NCI-H1092 treated with DMSO at 0.1 percent for 48 hours (cell line): Measurements from ENCODE around the gene SUPT4H1.

ENCODE experiments used
- DNase-seq: peaks from one replicate; lab custom pipeline; 2025; lab: John Stamatoyannopoulos, UW

The SUPT4H1 gene

DNA sequence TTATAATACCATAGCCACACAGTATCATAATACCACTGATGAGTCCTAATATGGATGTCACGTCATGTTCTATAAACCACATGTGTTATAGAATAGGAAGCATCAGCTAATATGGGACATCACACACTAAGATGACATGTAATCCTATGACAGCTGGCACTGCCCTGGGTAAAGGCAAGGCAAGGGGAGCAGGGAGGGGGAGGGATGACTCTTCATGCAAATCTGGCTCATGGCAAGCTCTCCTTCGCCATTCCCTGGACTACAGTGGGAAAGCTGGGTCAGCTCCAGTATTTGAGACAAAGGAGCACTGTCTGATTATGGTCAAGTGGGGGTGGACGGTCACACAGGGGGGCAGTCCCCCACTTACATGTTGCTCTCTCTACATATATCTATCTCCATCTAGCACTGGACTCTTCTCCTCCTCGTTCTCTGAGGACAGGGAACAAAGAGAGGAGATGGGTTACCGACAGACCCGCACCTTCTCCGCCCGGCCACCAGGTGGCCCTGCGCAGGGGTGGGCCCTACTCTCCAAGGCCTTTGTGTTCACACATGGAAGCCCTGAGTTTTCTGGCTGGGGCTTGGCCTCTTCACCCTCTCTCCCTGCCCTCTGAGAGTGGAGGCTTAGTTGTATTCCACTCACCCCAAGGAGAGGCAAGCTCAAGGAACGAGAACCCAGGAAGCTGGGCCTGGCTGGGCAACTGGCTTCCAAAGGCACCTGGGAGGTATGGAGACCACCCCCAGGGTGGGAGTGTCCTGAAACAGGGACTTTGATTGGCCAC is 47.8 kb downstream of the SUPT4H1 start:
- peak; percentile 9 for DNase-seq

DNA sequence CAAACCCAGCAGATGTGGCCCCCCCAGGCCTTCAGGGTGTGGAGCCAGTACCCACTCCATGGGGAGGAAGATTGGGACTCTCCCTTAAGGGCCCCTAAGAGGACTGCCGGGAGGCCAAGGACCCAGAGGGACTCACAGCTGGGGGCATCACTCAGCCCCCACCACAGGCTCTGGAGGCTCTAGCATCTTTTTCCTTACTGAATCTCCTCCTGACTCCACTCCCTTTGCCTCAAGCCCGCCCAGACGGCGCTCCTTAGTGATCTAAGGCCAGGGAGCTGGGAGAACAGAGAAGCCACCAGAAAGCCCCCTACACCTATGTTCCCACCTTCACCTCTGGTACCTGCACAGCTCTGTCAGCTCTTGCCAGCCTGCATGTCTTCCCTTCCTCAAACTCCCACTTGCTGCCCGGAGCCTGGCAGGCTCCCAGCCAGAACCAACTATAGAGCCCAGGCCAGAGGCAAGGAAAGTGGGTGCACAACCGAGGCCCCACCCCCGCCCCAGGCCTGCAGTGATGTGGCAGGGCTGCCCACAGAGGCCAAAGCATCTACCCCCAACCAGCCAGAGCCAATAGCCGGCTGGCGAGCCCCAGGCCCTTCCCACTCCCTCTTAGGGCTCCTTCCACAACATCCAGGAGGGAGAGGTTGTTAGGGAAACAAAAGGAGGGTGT is 48.9 kb downstream of the SUPT4H1 start:
- no peak for DNase-seq

DNA sequence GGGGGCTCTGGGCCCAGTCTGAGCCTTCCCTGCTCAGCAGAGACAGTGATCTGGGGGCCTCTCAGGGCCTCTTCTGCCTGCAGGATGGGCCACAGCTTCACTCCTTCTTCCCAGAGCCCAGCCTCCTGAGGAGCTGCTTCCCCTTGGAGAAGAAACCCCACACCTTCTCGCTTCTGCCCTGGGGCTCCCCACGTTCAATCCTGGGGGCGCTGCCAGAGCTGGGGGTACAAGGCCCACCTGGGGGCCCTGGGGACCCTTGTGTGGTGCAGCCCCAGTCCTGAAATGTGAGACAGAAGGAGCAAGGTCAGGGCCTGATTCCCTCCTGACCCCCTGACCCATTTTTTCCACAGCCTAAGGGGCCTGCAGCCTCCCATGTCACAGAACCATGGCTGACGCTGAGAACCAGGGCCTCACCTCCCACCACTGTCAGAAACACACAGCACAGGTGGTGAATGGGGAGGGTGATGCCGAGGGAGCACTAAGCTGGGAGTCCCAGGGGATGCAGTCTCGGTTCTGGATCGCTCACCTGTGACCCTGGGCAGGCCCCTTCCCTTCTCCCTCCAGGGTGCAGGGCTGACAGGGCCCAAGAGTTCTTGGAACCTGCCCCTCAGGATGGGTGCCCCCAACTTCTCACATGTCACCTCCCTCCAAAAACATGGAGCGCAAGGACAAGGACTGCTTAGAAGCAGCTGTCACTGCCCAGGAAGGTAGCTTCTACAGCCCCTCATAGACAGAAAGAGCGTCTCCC is 49.7 kb downstream of the SUPT4H1 start:
- no peak for DNase-seq

DNA sequence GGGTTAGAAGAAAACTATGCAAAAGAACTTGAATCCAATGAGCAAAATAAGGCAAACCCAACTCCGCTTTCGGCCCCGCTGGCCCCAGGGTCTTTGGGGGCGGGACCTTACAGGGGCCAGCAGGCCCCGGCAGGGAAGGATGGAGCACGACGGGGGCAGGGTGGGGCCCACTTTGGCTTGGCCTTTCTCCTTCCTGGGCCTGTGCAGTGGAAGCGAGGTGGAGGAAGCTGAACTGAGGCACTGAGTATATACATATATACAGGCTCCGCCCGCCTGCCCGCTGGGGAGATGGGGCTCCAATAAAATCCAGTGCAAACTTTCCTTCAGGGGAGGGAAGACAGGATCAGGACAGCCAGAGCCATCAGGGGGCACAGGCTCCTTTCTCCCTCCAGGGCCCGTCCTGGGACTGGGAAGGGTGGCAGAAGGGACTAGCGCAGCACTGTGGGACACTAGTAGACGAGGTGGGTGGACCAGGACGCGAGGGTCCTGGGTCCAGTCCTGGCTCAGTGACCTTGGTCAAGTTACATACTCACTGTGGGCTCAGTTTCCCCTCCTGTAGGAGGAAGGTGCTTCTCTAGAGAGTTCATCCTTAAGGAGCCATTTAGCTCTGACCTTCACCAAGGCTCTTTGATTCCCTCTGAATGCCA is 50.4 kb downstream of the SUPT4H1 start:
- DNase-seq = no peak

DNA sequence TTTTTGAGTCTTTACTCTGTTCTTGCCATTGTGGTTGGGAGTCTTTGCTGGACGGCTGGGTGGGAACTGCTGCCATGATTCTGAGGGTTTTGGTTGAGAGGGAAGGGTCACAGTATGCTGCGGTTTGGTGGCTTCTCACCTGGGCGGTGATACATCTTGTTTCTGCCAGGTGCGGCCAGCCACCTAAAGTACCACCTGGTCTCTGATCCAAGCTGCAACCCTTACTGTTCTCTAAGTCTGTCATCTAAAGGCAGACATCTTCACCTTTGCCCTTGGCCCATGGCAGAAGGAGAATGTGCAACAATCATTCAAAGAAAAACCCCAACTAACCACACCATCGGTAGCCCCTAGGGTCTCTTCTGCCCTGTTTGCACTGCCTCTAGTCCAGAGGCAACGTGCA is 51.7 kb downstream of the SUPT4H1 start:
- no peak for DNase-seq
